SK-N-MC (cell line): ENCODE measurements around the gene POLH.

Source experiments
- EZH2 ChIP-seq: fragments of 200-600 bp; sonication (generic); IDR thresholded peaks from one replicate; pipeline ENCODE4 v1.6.1; 2017; ENCODE audit warnings: antibody characterized with exemption
- FOXP2 ChIP-seq: optimal IDR thresholded peaks from 2 replicates; pipeline ENCODE3; 2011; ENCODE audit warnings: mild to moderate bottlenecking, moderate library complexity; ENCODE audit not compliant: insufficient read depth; ENCODE audit errors: extremely low read length, control extremely low read depth

- TF ChIP-seq EZH2 (no peak), FOXP2 (no peak)
Observed at GRCh38 chr6:43578748-43579147, 2.8 kb downstream of the POLH start.
